Measurements from ENCODE around the gene OR2AT4.
"Not testable (repeated sequence)": the region's sequence is repeated elsewhere in the genome, so short reads cannot be mapped to it uniquely, and the experiment has no call there.

OR2AT4 gene

DNA sequence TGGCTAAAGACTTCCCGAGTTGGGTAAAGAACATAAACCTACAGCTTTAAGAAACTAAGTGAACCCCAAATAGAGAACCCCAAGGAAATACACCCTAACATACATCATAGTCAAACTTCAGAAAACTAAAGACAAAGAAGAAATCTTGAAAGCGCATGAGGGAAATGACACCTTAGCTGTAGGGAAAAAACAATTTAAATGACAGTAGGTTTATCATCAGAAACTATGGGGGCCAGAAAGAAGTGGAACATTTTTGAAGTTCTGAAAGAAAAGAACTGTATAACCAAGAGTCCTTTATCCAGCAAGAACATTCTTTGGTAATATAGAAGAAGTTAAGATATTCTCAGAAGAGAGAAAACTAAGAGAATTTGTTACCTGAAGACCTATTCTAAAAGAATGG is 15.5 kb upstream of the OR2AT4 start:
- no peaks in the 10 kb centered on the region for H3K4me1 ChIP-seq (ENCODE audit: control insufficient read depth in 1 of 2, insufficient read depth in 1 of 2, low read depth in 1 of 2, low read length in 1 of 2)
- TF ChIP-seq, protein P1, sequence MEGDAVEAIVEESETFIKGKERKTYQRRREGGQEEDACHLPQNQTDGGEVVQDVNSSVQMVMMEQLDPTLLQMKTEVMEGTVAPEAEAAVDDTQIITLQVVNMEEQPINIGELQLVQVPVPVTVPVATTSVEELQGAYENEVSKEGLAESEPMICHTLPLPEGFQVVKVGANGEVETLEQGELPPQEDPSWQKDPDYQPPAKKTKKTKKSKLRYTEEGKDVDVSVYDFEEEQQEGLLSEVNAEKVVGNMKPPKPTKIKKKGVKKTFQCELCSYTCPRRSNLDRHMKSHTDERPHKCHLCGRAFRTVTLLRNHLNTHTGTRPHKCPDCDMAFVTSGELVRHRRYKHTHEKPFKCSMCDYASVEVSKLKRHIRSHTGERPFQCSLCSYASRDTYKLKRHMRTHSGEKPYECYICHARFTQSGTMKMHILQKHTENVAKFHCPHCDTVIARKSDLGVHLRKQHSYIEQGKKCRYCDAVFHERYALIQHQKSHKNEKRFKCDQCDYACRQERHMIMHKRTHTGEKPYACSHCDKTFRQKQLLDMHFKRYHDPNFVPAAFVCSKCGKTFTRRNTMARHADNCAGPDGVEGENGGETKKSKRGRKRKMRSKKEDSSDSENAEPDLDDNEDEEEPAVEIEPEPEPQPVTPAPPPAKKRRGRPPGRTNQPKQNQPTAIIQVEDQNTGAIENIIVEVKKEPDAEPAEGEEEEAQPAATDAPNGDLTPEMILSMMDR (IDR thresholded peaks at IDR 0.05) = no peak

DNA sequence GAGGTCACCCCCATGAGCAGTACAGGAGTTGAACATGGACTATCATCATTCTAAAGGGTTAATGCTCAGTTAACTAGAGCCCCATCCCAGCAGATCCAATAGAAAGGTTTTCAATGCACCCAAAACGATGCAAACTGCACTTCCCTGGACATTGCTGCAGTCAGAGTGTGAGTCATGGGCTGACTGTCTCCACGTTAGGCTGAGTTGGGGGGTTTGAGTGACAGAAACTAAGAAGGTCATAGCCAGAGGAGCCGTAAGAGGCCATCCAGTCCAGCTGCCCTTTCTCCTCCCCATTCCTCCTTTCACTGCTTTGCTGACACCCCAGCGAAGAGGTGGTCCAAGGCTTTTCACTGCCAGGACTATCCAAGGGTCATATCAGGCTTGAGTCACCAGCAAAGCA is 10.5 kb upstream of the OR2AT4 start:
- TF ChIP-seq, protein P1 (IDR thresholded peaks at IDR 0.05) = no peak
- Histone ChIP-seq H3K9me3 (no peaks in the 10 kb centered on the region), H3K27me3 (no peaks in the 10 kb centered on the region), H3K4me3 (ENCODE audit: low read depth in 1 of 2, low read length in 1 of 2) (no peak overlapping the region), H3K36me3 (no peaks in the 10 kb centered on the region), H3K27ac (no peak overlapping the region), H3K4me1 (ENCODE audit: control insufficient read depth in 1 of 2, insufficient read depth in 1 of 2, low read depth in 1 of 2, low read length in 1 of 2) (no peaks in the 10 kb centered on the region)

More for the DNA sequence above, 15.5 kb upstream of the OR2AT4 start:
- Histone ChIP-seq H3K36me3 (no peaks in the 10 kb centered on the region), H3K27me3 (no peaks in the 10 kb centered on the region), H3K9me3 (no peaks in the 10 kb centered on the region), H3K4me3 (ENCODE audit: low read depth in 1 of 2, low read length in 1 of 2) (no peak overlapping the region), H3K27ac (no peak overlapping the region)

DNA sequence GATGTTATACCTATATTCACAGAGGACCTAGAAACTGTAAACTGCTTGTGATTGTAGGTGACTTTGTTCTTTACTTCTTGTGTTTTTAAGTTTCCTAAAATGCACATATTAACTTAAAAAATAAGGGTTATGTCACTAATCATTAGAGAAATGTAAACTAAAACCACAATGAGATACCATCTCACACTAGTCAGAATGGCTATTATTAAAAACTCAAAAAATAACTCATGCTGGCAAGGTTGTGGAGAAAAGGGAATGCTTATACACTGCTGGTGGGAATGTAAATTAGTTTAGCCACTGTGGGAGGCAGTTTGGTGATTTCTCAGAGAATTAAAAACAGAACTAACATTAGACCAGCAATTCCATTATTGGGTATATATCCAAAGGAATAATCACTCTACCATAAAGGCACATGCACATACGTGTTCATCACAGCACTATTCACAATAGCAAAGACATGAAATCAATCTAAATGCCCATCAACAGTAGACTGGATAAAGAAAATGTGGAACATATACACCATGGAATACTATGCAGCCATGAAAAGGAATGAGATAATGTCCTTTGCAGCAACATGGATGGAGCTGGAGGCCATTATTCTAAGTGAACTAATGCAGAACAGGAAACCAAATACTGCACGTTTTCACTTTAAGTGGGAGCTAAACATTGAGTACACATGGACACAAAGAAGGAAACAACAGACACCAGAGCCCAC is 9.4 kb upstream of the OR2AT4 start:
- not testable (repeated sequence) for H3K9me3 ChIP-seq; H3K27ac ChIP-seq; H3K4me3 ChIP-seq (ENCODE audit: low read depth in 1 of 2, low read length in 1 of 2); H3K4me1 ChIP-seq (ENCODE audit: control insufficient read depth in 1 of 2, insufficient read depth in 1 of 2, low read depth in 1 of 2, low read length in 1 of 2); H3K36me3 ChIP-seq; H3K27me3 ChIP-seq

DNA sequence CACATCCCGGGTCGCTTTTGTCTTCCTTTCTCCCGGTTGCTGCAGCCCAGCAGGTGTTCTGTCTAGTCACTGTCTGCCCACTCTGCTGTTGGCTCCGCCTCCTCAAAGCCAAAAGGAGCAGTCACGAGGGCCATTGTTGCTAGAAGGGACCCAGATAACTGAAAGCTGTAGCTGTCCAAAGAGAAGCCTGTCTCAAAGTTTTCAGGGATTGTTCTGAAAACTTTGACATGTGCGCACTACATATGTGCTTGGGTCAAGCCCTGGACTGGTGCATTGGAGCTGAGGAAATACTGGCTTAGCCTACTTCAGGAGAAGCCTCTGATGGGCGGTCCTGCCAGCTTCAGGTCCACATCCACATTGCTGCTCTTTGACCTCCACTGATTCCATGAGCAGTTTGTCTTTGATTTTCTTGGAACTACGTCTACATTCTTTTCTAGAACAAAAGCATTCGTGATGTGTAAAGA is 8.8 kb upstream of the OR2AT4 start:
- Histone ChIP-seq H3K4me3 (ENCODE audit: low read depth in 1 of 2, low read length in 1 of 2) (no peak overlapping the region), H3K4me1 (ENCODE audit: control insufficient read depth in 1 of 2, insufficient read depth in 1 of 2, low read depth in 1 of 2, low read length in 1 of 2) (no peaks in the 10 kb centered on the region), H3K9me3 (no peaks in the 10 kb centered on the region), H3K27me3 (peaks cover 16% of the 10 kb centered on the region), H3K36me3 (no peaks in the 10 kb centered on the region), H3K27ac (no peak overlapping the region)
- TF ChIP-seq, protein P1 (IDR thresholded peaks at IDR 0.05) = no peak

DNA sequence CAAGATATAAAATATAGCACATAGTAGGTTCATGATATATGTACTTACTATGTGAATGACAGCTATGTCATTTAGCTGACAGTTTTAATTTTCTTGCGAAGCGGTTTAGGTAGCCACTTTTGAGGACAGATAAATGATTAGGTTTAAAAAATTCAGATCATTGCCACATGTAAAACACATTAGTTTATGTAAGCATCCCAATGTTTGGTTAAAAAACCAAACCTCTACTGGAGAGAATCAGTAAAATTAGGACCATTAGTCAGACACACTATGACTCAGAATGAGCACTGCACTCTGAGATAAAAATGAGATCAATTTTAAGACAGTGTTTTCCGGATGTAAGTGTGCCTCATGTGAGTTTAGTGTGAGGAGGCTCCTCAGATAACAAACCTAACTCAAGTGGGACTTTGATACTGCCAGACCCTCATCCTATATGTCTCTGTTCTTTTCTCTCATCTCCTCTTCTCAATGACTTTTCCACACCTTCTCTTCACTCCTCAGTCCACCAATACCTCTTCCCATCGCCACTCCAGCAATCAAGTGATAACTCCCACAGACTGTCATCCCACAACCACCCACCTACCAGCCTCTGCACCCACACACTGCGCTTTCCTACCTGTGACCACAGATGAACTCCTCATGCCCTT is 6.8 kb upstream of the OR2AT4 start:
- H3K36me3 ChIP-seq = no peaks in the 10 kb centered on the region
- H3K4me3 ChIP-seq (ENCODE audit: low read depth in 1 of 2, low read length in 1 of 2) = no peak overlapping the region
- H3K27ac ChIP-seq = no peak overlapping the region
- TF ChIP-seq, protein P1 (IDR thresholded peaks at IDR 0.05) = no peak
- peaks cover 25% of the 10 kb centered on the region for H3K27me3 ChIP-seq
- no peaks in the 10 kb centered on the region for H3K4me1 ChIP-seq (ENCODE audit: control insufficient read depth in 1 of 2, insufficient read depth in 1 of 2, low read depth in 1 of 2, low read length in 1 of 2)
- no peaks in the 10 kb centered on the region for H3K9me3 ChIP-seq

DNA sequence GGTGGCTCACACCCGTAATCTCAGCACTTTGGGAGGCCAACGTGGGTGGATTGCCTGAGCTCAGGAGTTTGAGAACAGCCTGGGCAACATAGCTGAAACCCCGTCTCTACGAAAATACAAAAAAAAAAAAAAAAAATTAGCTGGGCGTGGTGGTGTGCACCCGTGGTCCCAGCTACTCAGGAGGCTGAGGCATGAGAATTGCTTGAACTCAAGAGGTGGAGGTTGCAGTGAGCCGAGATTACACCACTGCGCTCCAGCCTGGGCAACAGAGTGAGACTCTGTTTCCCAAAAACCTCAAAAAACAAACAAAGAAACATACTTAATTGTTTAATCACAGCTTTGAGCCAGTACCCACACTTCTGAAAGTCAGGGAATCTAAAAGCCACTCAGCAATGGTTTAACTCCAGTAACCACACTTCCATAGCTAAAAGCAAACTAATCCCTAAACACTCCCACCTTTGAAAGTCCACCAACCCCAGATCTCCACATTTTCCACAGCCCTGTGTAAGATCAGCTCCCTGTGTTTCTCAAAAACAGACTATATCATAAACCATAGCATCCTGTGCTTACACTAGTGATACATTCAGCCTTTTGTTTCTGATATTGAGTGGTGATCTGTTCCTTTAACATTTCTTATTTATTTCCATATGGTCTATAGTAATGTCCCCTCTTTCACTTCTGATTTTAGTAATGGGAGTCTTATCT is 4.9 kb upstream of the OR2AT4 start:
- TF ChIP-seq, protein P1 (IDR thresholded peaks at IDR 0.05) = no peak

More for the DNA sequence above, 4.9 kb upstream of the OR2AT4 start:
- no peak overlapping the region for H3K4me3 ChIP-seq (ENCODE audit: low read depth in 1 of 2, low read length in 1 of 2)
- H3K27ac ChIP-seq = no peak overlapping the region
- H3K36me3 ChIP-seq = no peaks in the 10 kb centered on the region
- H3K27me3 ChIP-seq = peaks cover 27% of the 10 kb centered on the region
- no peaks in the 10 kb centered on the region for H3K9me3 ChIP-seq
- no peaks in the 10 kb centered on the region for H3K4me1 ChIP-seq (ENCODE audit: control insufficient read depth in 1 of 2, insufficient read depth in 1 of 2, low read depth in 1 of 2, low read length in 1 of 2)
